GM15510 (cell line): Measurements from ENCODE around the gene PRKAB2.

Experiments
- POLR2A ChIP-seq: IDR thresholded peaks from 3 replicates; pipeline ENCODE4 v1.6.1; 2011; ENCODE audit warnings: borderline replicate concordance; ENCODE audit not compliant: insufficient read length; ENCODE audit errors: extremely low read depth

Gene PRKAB2

GRCh38 chr1:147172168-147173016, at the start of gene PRKAB2:
TSS of gene PRKAB2 (minus strand) at chr1:147172470. CDS start at chr1:147172144, 326 bp downstream.
- TF ChIP-seq POLR2A, result peak; percentile 72

DNA sequence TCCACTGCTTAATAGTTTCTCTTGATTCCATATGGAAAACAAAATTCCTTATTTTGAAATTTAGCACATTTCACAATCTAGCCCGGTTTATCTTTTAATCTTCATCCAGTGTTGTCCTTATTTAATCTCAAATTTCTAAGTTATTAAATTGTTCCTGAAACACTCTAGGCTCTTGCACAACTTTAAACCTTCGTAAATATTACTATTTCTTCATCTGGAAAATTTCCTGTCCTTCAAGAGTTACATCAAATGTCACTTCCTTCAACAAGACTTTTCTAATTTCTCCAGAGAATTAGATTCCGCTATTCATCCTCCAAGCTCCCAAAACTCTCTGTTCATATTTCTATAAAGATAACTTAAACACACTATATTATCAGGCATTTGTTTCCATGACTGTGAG, 46.3 kb upstream of the PRKAB2 start:
- TF ChIP-seq POLR2A, result no peak

- TF ChIP-seq POLR2A, result no peak
Observed at GRCh38 chr1:147217141-147217540, 44.9 kb upstream of the PRKAB2 start.

- no peak for TF ChIP-seq POLR2A
Observed at GRCh38 chr1:147216124-147216523, 43.9 kb upstream of the PRKAB2 start.

DNA sequence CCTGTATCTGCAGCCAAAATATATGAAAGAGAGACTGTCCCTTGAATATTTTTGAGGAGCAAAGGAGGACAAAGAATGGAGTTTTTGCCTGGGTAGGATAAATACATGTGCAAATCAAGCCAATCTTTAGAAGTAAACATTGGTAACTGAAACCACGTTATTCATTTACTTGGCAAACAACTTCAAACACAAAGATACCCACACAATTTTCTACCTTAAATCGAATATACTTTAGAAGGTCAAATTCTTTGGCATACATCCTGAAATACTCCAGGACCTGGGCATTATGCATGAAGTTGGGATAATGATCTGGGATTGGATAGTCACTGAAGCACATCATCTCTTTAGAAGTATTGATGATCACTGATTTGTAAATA, 43.3 kb upstream of the PRKAB2 start:
- TF ChIP-seq POLR2A, result no peak

DNA sequence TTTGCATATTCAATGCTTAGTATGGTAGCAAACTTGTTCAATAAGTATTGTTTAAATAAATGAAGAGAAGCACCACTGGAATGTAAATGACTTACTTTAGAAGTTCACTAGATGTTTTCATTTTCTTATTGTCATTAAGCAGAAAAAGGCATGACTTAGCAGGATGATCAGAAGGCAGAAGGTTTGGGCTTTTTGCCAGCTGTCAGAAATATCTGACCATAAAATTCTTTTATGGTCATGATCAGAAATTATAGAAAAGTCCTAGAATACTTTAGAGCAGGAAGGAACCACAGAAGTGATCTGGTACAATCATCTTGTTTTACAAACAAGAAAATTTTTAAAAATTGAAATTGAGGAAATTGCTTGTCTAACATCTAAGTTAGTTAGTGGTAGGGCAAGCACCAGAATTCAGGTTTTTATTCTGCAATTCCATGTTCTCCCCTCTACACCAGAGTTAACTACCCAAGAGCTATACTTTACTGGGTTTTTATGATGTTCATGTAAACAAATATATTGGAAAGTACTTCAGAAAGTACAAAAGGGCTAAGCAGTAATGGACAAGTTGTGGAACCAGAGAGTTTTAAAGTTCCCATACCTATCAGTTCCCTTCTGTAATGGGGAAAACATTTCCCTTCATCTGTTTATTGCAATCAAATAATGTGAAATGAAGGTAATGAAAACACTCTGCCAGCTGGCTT, 42.7 kb upstream of the PRKAB2 start:
- TF ChIP-seq POLR2A, result no peak

DNA sequence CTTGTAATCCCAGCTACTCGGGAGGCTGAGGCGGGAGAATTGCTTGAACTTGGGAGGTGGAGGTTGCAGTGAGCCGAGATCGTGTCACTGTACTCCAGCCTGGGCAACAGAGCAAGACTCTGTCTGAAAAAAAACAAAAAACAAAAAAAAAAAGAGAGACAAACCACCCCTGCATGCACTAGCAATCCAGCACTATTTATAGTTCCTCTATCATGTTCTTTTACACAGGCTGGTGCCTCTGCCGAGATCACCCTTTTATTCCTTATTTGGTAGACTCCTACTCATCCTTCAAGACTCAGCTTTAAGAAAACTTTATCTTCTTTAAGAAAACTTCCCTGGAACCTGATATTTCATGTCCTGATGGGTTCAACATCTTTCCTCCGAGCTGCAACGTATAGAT, 42.1 kb upstream of the PRKAB2 start:
- TF ChIP-seq POLR2A, result no peak

GRCh38 chr1:147213271-147213670, 41.0 kb upstream of the PRKAB2 start:
- TF ChIP-seq POLR2A, result no peak

- no peak for TF ChIP-seq POLR2A
Observed at GRCh38 chr1:147211577-147211976, 39.3 kb upstream of the PRKAB2 start.

GRCh38 chr1:147210987-147211386, 38.7 kb upstream of the PRKAB2 start:
- no peak for TF ChIP-seq POLR2A

DNA sequence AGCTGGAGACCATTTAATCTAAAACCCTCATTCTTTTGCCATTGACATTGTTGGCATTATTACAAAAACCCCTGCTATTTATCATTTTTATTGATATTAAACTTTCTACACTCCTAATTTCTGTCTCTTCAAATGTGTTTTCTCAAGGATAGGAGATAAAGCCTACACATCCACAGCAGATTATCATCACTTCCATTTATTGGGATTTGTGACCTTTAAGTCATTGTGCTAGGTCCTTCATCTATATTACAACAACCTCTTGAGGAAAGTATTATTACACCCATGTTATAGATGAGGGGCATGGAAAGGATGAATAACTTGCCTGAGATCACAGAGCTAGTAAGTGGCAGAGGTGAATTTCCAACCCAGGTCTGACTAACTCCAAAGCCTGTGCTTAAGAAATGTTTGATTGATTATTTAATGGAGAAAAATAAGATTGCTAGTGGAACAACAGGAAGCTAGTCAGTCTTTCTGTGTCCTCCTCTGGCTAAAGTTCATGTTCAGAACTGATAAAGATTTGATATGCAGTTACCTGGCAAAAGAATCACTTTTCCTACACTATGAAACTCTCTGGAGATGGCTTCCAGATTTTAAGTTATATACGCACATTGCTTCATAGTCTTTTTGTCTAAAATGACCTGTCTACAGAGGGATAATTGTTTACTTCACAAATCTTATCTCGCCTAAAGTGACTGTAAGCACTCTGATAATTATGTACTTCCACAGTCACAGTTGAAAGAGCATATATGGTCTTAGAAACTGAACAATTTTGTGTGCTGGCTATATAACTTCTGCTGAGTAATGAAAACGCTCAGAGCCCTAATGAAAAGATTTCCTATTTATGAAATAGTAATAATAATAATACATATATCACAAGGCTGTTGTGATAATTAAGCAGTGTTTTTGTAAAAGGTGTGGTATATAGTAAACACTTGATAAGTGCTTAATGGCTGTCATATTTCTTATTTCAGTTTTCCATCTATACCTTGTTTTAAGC, 37.9 kb upstream of the PRKAB2 start:
- TF ChIP-seq POLR2A, result no peak

GRCh38 chr1:147208619-147209018, 36.3 kb upstream of the PRKAB2 start:
- no peak for TF ChIP-seq POLR2A

- no peak for TF ChIP-seq POLR2A
Observed at GRCh38 chr1:147207192-147207591, 34.9 kb upstream of the PRKAB2 start.

GRCh38 chr1:147204080-147204479, 31.8 kb upstream of the PRKAB2 start:
- TF ChIP-seq POLR2A, result no peak

DNA sequence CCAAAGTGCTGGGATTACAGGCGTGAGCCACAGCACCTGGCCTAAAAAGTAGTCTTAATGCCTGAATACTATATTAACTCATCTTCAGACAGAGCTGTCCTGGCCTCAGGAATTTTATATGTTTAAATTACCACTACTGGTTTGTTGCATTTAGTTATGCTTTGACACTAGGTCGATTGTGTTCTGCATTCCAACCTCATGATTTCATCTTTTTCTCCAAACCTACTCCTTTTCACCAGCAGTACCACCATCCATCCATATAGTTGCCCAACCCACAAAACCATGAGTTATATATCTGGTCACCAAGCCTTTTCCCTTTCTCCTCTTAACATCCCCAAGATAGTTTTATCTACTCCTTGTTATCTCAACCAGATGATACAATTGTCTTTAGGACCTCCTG, 30.3 kb upstream of the PRKAB2 start:
- TF ChIP-seq POLR2A, result no peak
